DOHH2 (cell line): Measurements from ENCODE around the gene LDAH.

Experiments
- CTCF ChIP-seq: fragments of 200-600 bp; sonication (generic); IDR thresholded peaks from one replicate; pipeline ENCODE4 v1.5.1; 2014; ENCODE audit warnings: antibody characterized with exemption, mild to moderate bottlenecking, low read depth, low read length; ENCODE audit not compliant: poor library complexity, severe bottlenecking
- EZH2phosphoT487 ChIP-seq: fragments of 200-600 bp; sonication (generic); IDR thresholded peaks from 2 replicates; pipeline ENCODE4 v1.6.1; 2017; ENCODE audit warnings: borderline replicate concordance, mild to moderate bottlenecking, antibody characterized with exemption, low read length, moderate library complexity, mixed read lengths

GRCh38 chr2:20839052-20839451 is 16.2 kb upstream of the LDAH start:
- TF ChIP-seq CTCF (no peak), EZH2phosphoT487 (no peak)
